HG03097 (cell line): ENCODE data around the gene BICD1.

Source experiments
- ATAC-seq: cut with Tn5 transposase; IDR thresholded peaks from one replicate; pipeline ENCODE4 v1.9.1; 2021; ENCODE audit not compliant: unreplicated experiment, low FRiP score

Gene BICD1

GRCh38 chr12:32139064-32139421, 32.4 kb downstream of the BICD1 start:
- peak; percentile 89 for ATAC-seq

GRCh38 chr12:32140877-32141276, 34.2 kb downstream of the BICD1 start:
- no peak for ATAC-seq

- ATAC-seq: no peak
Observed at GRCh38 chr12:32145096-32145495, 38.4 kb downstream of the BICD1 start.

DNA sequence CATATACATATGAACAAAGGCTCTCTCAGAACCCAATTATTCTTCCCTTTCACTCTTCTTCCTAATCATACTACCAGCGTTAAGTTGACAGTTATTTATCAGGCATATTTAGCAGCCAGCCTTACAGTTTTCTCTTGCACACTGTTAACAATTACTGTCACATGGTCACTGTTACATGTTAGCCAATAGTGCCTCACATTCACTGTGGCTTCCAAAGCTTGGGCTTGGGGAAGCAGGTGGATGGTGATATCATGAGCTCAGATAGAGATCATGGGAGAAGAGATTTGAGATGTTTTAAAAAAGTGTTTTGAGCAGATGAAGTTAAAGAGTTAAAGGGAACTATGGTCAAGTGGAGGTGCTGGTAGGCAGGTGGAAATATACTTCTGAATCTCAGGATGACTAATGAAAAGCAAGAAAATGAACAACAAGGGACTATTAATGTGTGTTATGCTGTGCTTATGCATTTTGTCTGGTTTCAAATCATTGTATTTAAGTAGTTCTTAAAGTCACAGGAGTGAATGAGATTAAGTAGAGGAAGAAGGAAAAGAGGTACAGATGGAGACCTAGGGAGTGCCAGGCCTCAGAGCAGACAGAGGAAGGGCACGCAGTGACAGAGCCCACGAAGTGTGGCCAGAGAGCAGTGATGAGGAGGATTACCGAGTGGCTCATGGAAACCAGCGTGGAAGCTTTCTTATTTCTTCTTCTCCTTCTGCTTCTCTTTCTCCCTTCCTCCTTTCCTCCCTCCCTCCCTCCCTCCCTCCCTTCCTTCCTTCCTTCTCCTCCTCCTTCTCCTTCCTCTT, 39.6 kb downstream of the BICD1 start:
- no peak for ATAC-seq

DNA sequence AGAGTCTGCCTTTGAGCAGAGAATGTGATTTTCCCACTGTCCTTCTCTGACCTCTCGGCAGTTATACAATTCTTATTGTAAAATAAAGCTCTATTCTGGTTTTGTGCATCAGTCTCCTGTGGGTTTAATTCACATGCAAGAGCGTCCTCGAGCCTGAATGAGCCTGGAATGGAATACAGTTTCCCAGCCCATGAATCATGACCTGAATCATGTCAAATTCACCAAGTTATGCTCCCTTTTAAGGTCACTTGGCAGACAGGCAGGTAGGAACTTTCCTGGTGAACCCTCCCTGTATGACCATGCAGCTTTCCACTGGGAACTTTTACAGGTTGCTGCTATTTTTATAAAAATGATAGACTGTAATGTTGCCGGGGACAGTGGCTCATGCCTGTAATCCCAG, 41.7 kb downstream of the BICD1 start:
- ATAC-seq: no peak

DNA sequence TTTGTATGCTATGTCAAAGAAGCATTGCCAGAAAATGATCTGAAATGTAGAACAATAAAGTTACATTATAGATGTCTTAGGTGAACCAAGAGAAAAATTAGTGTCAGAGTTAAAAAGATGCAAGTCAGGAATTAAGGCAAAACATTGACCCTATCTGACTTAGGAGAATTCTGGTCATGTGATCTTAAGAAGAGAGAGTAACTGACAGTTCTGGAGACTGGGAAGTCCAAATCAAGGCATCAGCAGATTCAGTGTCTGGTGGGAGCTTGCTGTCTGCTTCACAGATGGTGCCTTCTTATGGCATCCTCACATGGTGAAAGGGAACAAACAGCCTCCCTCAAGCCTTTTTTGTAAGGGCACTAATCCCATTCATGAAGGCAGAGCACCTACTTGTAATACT, 42.8 kb downstream of the BICD1 start:
- ATAC-seq: no peak

DNA sequence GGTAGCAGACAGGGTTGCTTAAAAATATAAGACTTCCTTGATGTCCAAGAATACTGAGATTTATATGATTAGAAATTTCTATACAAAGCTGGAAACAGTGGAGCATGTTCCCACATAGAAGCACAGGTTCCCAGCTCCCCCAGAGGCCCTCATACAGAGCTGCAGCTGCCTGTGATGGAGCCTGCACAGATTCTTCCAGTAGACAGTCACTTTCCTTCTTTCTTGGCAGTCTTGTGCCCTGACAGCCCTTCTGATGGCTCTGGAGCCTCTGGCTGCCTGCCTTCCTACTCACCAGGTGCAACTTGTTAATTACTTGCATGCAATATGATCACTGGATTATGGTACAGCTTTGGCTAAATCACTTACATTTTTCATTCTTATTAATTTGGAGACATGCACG, 44.4 kb downstream of the BICD1 start:
- no peak for ATAC-seq

DNA sequence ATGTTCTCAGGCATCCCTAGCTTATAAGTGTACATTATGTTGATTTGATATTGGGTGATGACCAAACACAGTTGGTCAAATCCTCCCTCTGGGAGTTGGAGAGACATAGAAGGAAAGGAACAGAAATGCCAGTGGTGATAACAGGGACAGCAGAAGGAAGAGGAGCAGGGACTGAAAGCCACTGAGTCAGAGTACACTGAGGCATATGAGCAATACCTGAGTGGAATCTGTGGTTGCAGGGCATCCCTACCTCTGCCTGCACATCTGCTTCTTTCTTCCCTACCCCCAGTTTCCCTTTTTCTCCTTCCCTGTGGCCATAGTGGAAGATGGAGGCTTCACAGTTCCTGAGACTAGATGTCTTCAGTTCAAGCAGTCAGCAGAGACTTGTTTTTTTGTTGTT, 44.9 kb downstream of the BICD1 start:
- no peak for ATAC-seq

GRCh38 chr12:32155041-32155440, 48.4 kb downstream of the BICD1 start:
- ATAC-seq: no peak

DNA sequence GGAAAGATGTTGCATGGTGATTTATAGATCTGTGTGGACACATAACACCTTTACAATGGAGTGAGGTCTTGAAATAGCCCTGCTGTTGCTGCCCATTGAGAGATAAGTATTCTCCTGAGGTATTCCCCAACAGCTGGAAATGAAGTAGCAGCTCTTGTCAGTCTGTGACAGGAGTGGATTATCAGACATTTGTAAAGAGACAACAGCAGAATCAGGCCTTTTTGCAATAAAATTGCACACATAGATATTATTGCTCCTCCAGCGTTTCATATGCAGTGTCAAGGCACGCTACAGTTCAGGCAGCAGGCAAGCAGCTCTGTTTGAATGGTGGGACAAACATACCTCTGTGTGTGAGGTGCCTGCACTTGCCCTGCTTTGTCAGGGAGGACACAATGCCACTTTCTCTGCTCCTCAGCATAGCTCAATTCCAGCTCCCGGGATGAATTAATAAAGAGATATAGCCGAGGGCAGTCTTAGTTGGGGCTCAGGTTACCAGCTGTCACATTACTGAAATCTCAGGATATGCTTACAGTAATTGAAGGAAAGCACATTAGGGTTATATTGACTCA, 49.4 kb downstream of the BICD1 start:
- ATAC-seq: no peak

DNA sequence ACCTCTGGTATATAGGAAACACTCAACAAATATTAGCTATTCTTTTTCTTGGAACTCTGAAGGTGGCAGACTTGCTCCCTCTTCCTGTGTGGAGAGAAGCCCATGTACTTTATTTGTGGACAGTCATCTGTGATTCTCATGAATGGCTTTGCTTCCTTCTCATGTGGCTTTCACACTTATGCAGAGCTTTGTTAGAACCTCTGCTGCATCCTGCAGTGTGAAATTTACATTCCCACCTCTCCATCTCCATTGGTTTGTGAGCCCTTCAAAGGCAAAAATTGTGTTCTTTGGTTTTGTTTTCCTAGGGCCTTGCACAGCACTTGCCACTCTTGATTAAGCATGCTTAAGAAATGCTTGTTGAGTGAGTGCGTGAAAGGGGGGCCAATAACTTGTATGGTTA, 51.9 kb downstream of the BICD1 start:
- no peak for ATAC-seq

GRCh38 chr12:32159381-32159780, 52.7 kb downstream of the BICD1 start:
- ATAC-seq: no peak

DNA sequence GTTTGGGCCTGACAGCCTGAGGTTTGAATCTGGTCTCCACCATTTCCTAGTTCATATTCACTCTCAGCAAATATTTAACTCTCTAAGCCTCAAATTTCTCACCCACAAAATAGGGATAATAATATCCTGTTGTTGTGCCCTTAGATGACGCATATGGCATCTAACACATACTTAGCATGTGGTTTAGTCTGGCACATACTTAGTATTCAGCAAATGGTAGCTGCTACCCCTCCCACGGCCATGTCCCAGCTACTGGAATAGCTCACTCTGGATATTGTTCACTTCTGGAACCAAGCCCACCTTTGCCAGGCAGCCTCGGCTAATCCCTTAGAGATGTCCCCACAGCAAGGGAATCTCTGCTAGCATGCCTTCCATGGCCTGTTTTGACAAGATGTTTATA, 53.3 kb downstream of the BICD1 start:
- ATAC-seq: no peak

GRCh38 chr12:32161058-32161457, 54.4 kb downstream of the BICD1 start:
- ATAC-seq: no peak

DNA sequence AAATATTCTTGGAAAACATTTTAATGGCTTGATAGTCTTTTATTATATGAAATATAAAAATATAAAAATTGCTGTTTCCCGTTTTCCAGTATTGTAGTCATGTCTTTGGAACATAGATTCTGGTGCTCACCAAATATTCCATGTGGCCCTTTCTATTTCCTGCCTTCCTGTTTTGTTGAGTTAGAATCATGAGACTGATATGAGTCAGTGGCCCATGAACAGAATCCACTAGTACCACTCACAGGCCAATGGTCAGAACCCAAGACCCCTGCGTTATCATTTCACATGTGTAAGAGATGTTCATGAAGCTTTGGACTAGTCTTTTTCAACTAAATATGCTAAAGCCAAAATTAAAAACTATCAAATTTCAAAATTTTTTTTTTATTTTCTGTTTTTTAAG, 56.9 kb downstream of the BICD1 start:
- no peak for ATAC-seq

DNA sequence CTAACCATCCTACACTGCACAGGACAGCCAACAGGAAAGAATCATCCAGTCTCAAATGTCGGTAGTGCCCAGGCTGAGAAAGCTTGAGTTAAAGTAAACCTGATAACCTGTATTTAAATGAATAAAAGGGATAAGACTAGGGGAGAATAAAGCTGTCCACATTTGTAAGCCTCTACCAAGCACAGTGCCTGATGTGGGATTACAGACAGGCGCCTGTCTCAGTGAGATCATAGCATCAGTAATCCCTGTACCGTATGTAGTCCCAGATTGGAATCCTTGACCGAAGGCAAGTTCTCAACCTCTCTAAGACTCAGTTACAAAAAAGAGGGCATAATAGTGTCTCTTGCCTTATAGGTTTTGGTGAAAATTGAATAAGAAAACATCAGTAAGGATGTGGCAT, 59.9 kb downstream of the BICD1 start:
- no peak for ATAC-seq

DNA sequence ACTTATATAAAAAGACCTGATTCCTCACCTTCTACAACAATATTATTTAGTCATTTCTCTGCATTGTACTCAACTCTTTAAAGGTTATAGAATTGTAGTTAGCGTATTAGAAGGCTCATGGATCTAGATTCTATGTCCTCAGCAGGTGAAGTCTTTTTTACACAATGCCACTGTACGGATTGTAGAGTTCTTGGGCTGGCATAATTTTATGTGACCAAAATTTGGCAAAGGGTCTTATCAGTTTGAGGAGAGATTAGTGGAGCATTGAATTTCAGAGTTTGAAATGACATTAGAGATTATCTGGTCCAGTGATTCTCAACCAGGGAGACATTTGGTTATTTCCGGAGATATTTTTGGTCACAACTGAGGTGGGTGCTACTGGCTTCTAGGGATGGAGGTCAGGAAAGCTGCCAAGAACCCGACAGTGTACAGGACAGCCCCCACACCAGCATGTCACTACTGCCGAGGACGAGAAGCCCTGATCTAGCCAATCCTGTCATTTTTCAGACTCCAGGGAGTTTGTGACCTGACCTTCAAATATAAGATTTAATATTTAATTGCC, 63.9 kb downstream of the BICD1 start:
- no peak for ATAC-seq

- ATAC-seq: no peak
Observed at GRCh38 chr12:32171211-32171610, 64.6 kb downstream of the BICD1 start.

GRCh38 chr12:32176606-32177005, 70.0 kb downstream of the BICD1 start:
- no peak for ATAC-seq

- no peak for ATAC-seq
Observed at GRCh38 chr12:32178341-32179010, 71.8 kb downstream of the BICD1 start.

GRCh38 chr12:32179011-32179395, 72.4 kb downstream of the BICD1 start:
- ATAC-seq: no peak
